Liver (tissue), 9 donors: ENCODE data around the gene PTGER2. TPM values are rescaled to one million over a fixed set of nuclear protein-coding genes. Genes with fewer than 3 reads are reported as not detected.

Source experiments
- DNase-seq: peaks from one replicate; pipeline ENCODE4 v3.0.0-alpha.2; 2017; ENCODE audit warnings: low spot score
- H3K27ac ChIP-seq, 2 donors: one replicate each; pipeline ENCODE4 v1.7.0; 2013; ENCODE audit warnings: inconsistent platforms in 2 of 2, low read length in 2 of 2, control low read depth in 1 of 2, low read depth in 1 of 2, mild to moderate bottlenecking in 1 of 2
- H3K27me3 ChIP-seq, 4 donors: one replicate each; pipeline versions ENCODE4 v1.6.1 to v1.7.0; 2013; ENCODE audit warnings: low read length in 3 of 4, inconsistent platforms in 1 of 4, mild to moderate bottlenecking in 1 of 4, moderate library complexity in 1 of 4; ENCODE audit not compliant: control insufficient read depth in 4 of 4, insufficient read depth in 4 of 4
- H3K36me3 ChIP-seq, 4 donors: one replicate each; pipeline versions ENCODE4 v1.6.1 to v1.7.0; 2013; ENCODE audit warnings: low read length in 3 of 4, mild to moderate bottlenecking in 3 of 4, low read depth in 1 of 4, moderate library complexity in 1 of 4; ENCODE audit not compliant: control insufficient read depth in 4 of 4, insufficient read depth in 3 of 4
- H3K4me1 ChIP-seq, 4 donors: one replicate each; pipeline versions ENCODE4 v1.6.1 to v1.7.0; 2013; ENCODE audit warnings: low read length in 3 of 4, mild to moderate bottlenecking in 3 of 4, moderate library complexity in 1 of 4; ENCODE audit not compliant: control insufficient read depth in 4 of 4, insufficient read depth in 4 of 4
- H3K4me3 ChIP-seq, 3 donors: one replicate each; pipeline versions ENCODE4 v1.6.1 to v1.7.0; 2013; ENCODE audit warnings: low read length in 3 of 3, control low read depth in 1 of 3, low read depth in 1 of 3, mild to moderate bottlenecking in 1 of 3
- H3K9ac ChIP-seq, 2 donors: one replicate each; pipeline ENCODE4 v1.7.0; 2013; ENCODE audit warnings: low read length in 2 of 2, mild to moderate bottlenecking in 2 of 2, moderate library complexity in 2 of 2, control low read depth in 1 of 2, low read depth in 1 of 2
- H3K9me3 ChIP-seq, 4 donors: one replicate each; pipeline versions ENCODE4 v1.6.1 to v1.7.0; 2013; ENCODE audit warnings: low read length in 3 of 4; ENCODE audit not compliant: control insufficient read depth in 4 of 4
- FOXA1 ChIP-seq: IDR thresholded peaks from 2 replicates; pipeline ENCODE4 v1.6.1; 2016; ENCODE audit warnings: antibody characterized with exemption
- FOXA2 ChIP-seq: IDR thresholded peaks from 2 replicates; pipeline ENCODE4 v1.6.1; 2016; ENCODE audit warnings: antibody characterized with exemption
- GABPA ChIP-seq, 2 donors: IDR thresholded peaks in 1 of 2; conservative IDR thresholded peaks in 1 of 2; 2 replicates each; pipeline ENCODE4 v1.6.1; 2016; ENCODE audit warnings: antibody characterized with exemption in 2 of 2, mild to moderate bottlenecking in 1 of 2, moderate library complexity in 1 of 2
- HNF4A ChIP-seq, 2 donors: conservative IDR thresholded peaks; 2 replicates each; pipeline ENCODE4 v1.6.1; 2016; ENCODE audit warnings: antibody characterized with exemption in 2 of 2, mild to moderate bottlenecking in 2 of 2
- HNF4G ChIP-seq: IDR thresholded peaks from 2 replicates; pipeline ENCODE4 v1.6.1; 2016; ENCODE audit warnings: antibody characterized with exemption
- JUND ChIP-seq, 2 donors: IDR thresholded peaks; 2 replicates each; pipeline ENCODE4 v1.6.1; 2016; ENCODE audit warnings: antibody characterized with exemption in 2 of 2
- RAD21 ChIP-seq, 2 donors: IDR thresholded peaks; 2 replicates each; pipeline ENCODE4 v1.6.1; 2016; ENCODE audit warnings: antibody characterized with exemption in 2 of 2, mild to moderate bottlenecking in 2 of 2
- SP1 ChIP-seq: IDR thresholded peaks from 2 replicates; pipeline ENCODE4 v1.6.1; 2018; ENCODE audit warnings: antibody characterized with exemption, mild to moderate bottlenecking
- TAF1 ChIP-seq: conservative IDR thresholded peaks from 2 replicates; pipeline ENCODE4 v1.6.1; 2016; ENCODE audit warnings: antibody characterized with exemption, mild to moderate bottlenecking
- YY1 ChIP-seq: IDR thresholded peaks from 2 replicates; pipeline ENCODE4 v1.6.1; 2016; ENCODE audit warnings: antibody characterized with exemption, mild to moderate bottlenecking
- WGBS: extraction: QIAGEN DNeasy Blood & Tissue Kit; methylation state at CpG from one replicate; pipeline ENCODE4 v1.1.7; 2013; 5-methylcytosine and 5-hydroxymethylcytosine counted together
- polyA plus RNA-seq, 2 donors: library from polyadenylated mRNA; stranded (reverse) in 1 of 2; unstranded in 1 of 2; fragments of 200-250 nt in 1 of 2; fragments of >200 nt in 1 of 2; fragmentation: Nextera tagmentation in 1 of 2; extraction: Ambion mirVana in 1 of 2; gene quantifications; one replicate each; pipeline versions ENCODE4 v1.2.1 to v1.2.3, GENCODE V29; 2013 to 2015
- total RNA-seq, 2 donors: library from RNA; depleted of rRNA; stranded (reverse); fragments of >200 nt; gene quantifications; one replicate each; pipeline ENCODE4 v1.2.3, GENCODE V29; 2014
- TF ChIP-seq, protein P1 (sequence below): fragments of 150-350 bp; IDR thresholded peaks from 2 replicates; pipeline ENCODE4 v1.5.1; 2017; ENCODE audit warnings: improper control_type of control experiment, low read depth, low read length; ENCODE audit not compliant: missing input control
- TF ChIP-seq, protein P2 (sequence below): IDR thresholded peaks from 2 replicates; pipeline ENCODE4 v1.6.1; 2016; ENCODE audit warnings: antibody characterized with exemption
- TF ChIP-seq, protein P3 (sequence below): IDR thresholded peaks from 2 replicates; pipeline ENCODE4 v1.6.1; 2016; ENCODE audit warnings: antibody characterized with exemption
- TF ChIP-seq, protein P4 (sequence below): IDR thresholded peaks from 2 replicates; pipeline ENCODE4 v1.6.1; 2016; ENCODE audit warnings: antibody characterized with exemption, mild to moderate bottlenecking
- donor health status: healthy.
- donor health status: healthy.
- donor health status: healthy.
- donor health status: healthy.
- donor health status: healthy.

The PTGER2 gene
- total and polyA plus RNA-seq, 4 donors = 0.36 to 1.9 (median 0.81) TPM

DNA sequence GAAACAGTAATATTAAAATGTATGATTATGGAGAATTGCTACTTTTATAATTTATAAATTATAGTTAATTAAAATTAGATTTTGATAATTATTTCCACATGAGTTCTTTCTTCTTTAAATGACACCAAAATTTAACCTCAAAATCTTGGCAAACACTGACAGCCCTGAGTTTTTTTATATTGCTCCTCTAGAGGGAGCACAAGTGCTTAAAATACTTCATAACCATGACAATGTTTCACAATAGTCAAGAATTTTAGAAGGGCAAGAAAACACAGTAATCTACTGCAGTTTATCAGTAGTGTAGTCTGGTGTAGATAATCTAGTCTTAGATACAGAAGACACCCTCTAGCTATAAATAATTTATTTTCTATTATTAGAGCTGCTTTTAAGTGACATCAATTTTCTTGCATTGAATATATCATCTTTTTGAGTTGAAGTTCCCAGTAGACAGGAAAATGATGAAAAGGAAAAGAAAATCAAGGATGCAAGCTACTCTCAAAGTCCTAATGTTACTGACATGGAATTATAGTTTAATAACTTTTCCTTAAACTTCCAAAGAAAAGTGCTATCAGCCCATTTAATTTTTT lies 14.3 kb upstream of the PTGER2 start:
- no peaks in the 10 kb centered on the region for H3K36me3 ChIP-seq
- H3K9me3 ChIP-seq = no peaks in the 10 kb centered on the region
- no peaks in the 10 kb centered on the region for H3K4me1 ChIP-seq
- H3K4me3 ChIP-seq = no peak overlapping the region
- no peak overlapping the region for H3K27ac ChIP-seq
- peaks cover 0 to 2% (median 0%) of the 10 kb centered on the region in 4 donors for H3K27me3 ChIP-seq
- no peak overlapping the region for H3K9ac ChIP-seq
- DNase-seq = no peak
- TF ChIP-seq RAD21 (IDR thresholded peaks at IDR 0.05) = peak; percentile 85 to 90
- TF ChIP-seq SP1 = no peak
- TF ChIP-seq HNF4G = no peak
- TF ChIP-seq HNF4A (conservative IDR thresholded peaks at IDR 0.05) = no peak
- TF ChIP-seq, protein P1, sequence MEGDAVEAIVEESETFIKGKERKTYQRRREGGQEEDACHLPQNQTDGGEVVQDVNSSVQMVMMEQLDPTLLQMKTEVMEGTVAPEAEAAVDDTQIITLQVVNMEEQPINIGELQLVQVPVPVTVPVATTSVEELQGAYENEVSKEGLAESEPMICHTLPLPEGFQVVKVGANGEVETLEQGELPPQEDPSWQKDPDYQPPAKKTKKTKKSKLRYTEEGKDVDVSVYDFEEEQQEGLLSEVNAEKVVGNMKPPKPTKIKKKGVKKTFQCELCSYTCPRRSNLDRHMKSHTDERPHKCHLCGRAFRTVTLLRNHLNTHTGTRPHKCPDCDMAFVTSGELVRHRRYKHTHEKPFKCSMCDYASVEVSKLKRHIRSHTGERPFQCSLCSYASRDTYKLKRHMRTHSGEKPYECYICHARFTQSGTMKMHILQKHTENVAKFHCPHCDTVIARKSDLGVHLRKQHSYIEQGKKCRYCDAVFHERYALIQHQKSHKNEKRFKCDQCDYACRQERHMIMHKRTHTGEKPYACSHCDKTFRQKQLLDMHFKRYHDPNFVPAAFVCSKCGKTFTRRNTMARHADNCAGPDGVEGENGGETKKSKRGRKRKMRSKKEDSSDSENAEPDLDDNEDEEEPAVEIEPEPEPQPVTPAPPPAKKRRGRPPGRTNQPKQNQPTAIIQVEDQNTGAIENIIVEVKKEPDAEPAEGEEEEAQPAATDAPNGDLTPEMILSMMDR = peak; percentile 74

DNA sequence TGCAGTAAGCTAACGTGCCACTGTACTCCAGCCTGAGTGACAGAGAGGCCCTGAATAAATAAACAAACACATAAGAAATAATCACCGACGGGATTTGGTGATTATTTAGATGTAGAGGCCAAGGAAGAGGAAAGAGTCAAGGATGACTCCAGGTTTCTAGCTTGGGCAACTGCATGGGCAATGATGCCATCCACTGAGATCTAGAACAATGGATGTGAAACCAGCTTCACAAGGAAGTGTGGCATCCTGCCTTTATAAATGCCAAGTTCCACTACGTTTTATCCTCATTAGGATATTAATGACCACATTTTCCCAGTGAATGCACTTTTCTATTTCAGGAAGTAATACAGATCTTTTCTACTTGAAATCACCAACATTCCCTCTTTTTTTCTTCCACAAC lies 10.9 kb upstream of the PTGER2 start:
- peaks cover 0 to 2% (median 0%) of the 10 kb centered on the region in 4 donors for H3K27me3 ChIP-seq
- TF ChIP-seq HNF4A (conservative IDR thresholded peaks at IDR 0.05) (no peak), YY1 (no peak), RAD21 (IDR thresholded peaks at IDR 0.05) (no peak), TAF1 (no peak), FOXA1 (no peak), FOXA2 (no peak), GABPA (IDR thresholded peaks at IDR 0.05 in 1 of 2, conservative IDR thresholded peaks at IDR 0.05 in 1 of 2) (no peak), JUND (IDR thresholded peaks at IDR 0.05) (no peak)
- TF ChIP-seq, protein P2, sequence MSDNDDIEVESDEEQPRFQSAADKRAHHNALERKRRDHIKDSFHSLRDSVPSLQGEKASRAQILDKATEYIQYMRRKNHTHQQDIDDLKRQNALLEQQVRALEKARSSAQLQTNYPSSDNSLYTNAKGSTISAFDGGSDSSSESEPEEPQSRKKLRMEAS = no peak
- TF ChIP-seq, protein P3, sequence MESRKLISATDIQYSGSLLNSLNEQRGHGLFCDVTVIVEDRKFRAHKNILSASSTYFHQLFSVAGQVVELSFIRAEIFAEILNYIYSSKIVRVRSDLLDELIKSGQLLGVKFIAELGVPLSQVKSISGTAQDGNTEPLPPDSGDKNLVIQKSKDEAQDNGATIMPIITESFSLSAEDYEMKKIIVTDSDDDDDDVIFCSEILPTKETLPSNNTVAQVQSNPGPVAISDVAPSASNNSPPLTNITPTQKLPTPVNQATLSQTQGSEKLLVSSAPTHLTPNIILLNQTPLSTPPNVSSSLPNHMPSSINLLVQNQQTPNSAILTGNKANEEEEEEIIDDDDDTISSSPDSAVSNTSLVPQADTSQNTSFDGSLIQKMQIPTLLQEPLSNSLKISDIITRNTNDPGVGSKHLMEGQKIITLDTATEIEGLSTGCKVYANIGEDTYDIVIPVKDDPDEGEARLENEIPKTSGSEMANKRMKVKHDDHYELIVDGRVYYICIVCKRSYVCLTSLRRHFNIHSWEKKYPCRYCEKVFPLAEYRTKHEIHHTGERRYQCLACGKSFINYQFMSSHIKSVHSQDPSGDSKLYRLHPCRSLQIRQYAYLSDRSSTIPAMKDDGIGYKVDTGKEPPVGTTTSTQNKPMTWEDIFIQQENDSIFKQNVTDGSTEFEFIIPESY = no peak
- TF ChIP-seq, protein P1 = no peak
- TF ChIP-seq, protein P4, sequence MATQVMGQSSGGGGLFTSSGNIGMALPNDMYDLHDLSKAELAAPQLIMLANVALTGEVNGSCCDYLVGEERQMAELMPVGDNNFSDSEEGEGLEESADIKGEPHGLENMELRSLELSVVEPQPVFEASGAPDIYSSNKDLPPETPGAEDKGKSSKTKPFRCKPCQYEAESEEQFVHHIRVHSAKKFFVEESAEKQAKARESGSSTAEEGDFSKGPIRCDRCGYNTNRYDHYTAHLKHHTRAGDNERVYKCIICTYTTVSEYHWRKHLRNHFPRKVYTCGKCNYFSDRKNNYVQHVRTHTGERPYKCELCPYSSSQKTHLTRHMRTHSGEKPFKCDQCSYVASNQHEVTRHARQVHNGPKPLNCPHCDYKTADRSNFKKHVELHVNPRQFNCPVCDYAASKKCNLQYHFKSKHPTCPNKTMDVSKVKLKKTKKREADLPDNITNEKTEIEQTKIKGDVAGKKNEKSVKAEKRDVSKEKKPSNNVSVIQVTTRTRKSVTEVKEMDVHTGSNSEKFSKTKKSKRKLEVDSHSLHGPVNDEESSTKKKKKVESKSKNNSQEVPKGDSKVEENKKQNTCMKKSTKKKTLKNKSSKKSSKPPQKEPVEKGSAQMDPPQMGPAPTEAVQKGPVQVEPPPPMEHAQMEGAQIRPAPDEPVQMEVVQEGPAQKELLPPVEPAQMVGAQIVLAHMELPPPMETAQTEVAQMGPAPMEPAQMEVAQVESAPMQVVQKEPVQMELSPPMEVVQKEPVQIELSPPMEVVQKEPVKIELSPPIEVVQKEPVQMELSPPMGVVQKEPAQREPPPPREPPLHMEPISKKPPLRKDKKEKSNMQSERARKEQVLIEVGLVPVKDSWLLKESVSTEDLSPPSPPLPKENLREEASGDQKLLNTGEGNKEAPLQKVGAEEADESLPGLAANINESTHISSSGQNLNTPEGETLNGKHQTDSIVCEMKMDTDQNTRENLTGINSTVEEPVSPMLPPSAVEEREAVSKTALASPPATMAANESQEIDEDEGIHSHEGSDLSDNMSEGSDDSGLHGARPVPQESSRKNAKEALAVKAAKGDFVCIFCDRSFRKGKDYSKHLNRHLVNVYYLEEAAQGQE = no peak
- no peaks in the 10 kb centered on the region for H3K9me3 ChIP-seq
- H3K36me3 ChIP-seq = no peaks in the 10 kb centered on the region
- no peak overlapping the region for H3K27ac ChIP-seq
- H3K4me1 ChIP-seq = no peaks in the 10 kb centered on the region
- 81% methylated on average over 4 of the region's 4 CpGs for WGBS
- H3K9ac ChIP-seq = no peak overlapping the region
- no peak for DNase-seq
- H3K4me3 ChIP-seq = no peak overlapping the region
